GM13976 (cell line): ENCODE results near the gene ZRSR2.
"Not testable (repeated sequence)": the region's sequence is repeated elsewhere in the genome, so short reads cannot be mapped to it uniquely, and the experiment has no call there.

Experiments
- DNase-seq: peaks from one replicate; pipeline ENCODE4 v3.0.0; 2012; ENCODE audit warnings: low spot score
- CTCF ChIP-seq: IDR thresholded peaks from 2 replicates; pipeline ENCODE4 v1.5.1; 2012; ENCODE audit warnings: borderline replicate concordance, mild to moderate bottlenecking; ENCODE audit not compliant: insufficient read depth; ENCODE audit errors: extremely low read depth, missing control alignments, control extremely low read depth
- in situ Hi-C: fragments of 300-500 bp; cut with MboI; formaldehyde crosslinking; loops from one replicate; pipeline ENCODE4 v1.12.0; 2022; ENCODE audit warnings: low sequenced_read_pairs, mixed read lengths, inconsistent platforms; ENCODE audit not compliant: unreplicated experiment

Gene ZRSR2

GRCh38 chrX:15749642-15750610 lies 40.4 kb upstream of the ZRSR2 start:
- DNase-seq = no peak
- in situ Hi-C loops = loop anchor here (25.0 kb wide), 1 partner anchor 687 kb away; no protein-coding TSS in a partner anchor
- TF ChIP-seq CTCF = no peak

- no peak for TF ChIP-seq CTCF
- DNase-seq = no peak
Observed at GRCh38 chrX:15750611-15751154, 39.6 kb upstream of the ZRSR2 start.

GRCh38 chrX:15751155-15751819 lies 39.0 kb upstream of the ZRSR2 start:
- DNase-seq = no peak
- no peak for TF ChIP-seq CTCF
- in situ Hi-C loops = loop anchor here (25.0 kb wide), 1 partner anchor 686 kb away; no protein-coding TSS in a partner anchor

More at GRCh38 chrX:15750611-15751154, 39.6 kb upstream of the ZRSR2 start:
- in situ Hi-C loops = loop anchor here (25.0 kb wide), 1 partner anchor 687 kb away; no protein-coding TSS in a partner anchor

GRCh38 chrX:15755091-15755490 lies 35.2 kb upstream of the ZRSR2 start:
- no peak for DNase-seq
- no peak for TF ChIP-seq CTCF
- in situ Hi-C loops = loop anchor here (25.0 kb wide), 1 partner anchor 682 kb away; no protein-coding TSS in a partner anchor

GRCh38 chrX:15758140-15758539 lies 32.1 kb upstream of the ZRSR2 start:
- in situ Hi-C loops = loop anchor here (25.0 kb wide), 1 partner anchor 679 kb away; no protein-coding TSS in a partner anchor
- no peak for DNase-seq
- TF ChIP-seq CTCF = no peak

GRCh38 chrX:15759886-15760285 lies 30.4 kb upstream of the ZRSR2 start:
- DNase-seq = not testable (repeated sequence)
- in situ Hi-C loops = loop anchor here (25.0 kb wide), 1 partner anchor 677 kb away; no protein-coding TSS in a partner anchor
